Aorta (tissue), 5 donors: ENCODE data around the gene DHX30. TPM values are rescaled to one million over a fixed set of nuclear protein-coding genes. Genes with fewer than 3 reads are reported as not detected.

Source experiments
- ATAC-seq: fragments of 200-7000 bp; cut with Tn5 transposase; one replicate; pipeline ENCODE4 v1.9.1; 2022; ENCODE audit warnings: moderate library complexity; ENCODE audit not compliant: low FRiP score
- DNase-seq, 2 donors: peaks; one replicate each; pipeline ENCODE4 v3.0.0-alpha.2; 2020
- H3K27ac ChIP-seq, 2 donors: one replicate each; pipeline ENCODE4 v1.5.1; 2013; ENCODE audit warnings: low read length in 2 of 2, mild to moderate bottlenecking in 2 of 2, moderate library complexity in 2 of 2, control low read depth in 1 of 2, inconsistent platforms in 1 of 2, low read depth in 1 of 2
- H3K27me3 ChIP-seq, 2 donors: one replicate each; pipeline ENCODE4 v1.6.1; 2013; ENCODE audit warnings: control low read depth in 1 of 2, low read length in 1 of 2, mild to moderate bottlenecking in 1 of 2, moderate library complexity in 1 of 2; ENCODE audit not compliant: insufficient read depth in 2 of 2, control insufficient read depth in 1 of 2
- H3K36me3 ChIP-seq, 2 donors: one replicate each; pipeline ENCODE4 v1.6.1; 2013; ENCODE audit warnings: control low read depth in 1 of 2, low read length in 1 of 2, mild to moderate bottlenecking in 1 of 2; ENCODE audit not compliant: insufficient read depth in 2 of 2, control insufficient read depth in 1 of 2
- H3K4me1 ChIP-seq, 2 donors: one replicate each; pipeline ENCODE4 v1.6.1; 2013; ENCODE audit warnings: low read length in 2 of 2, control low read depth in 1 of 2, mild to moderate bottlenecking in 1 of 2, moderate library complexity in 1 of 2; ENCODE audit not compliant: insufficient read depth in 2 of 2, control insufficient read depth in 1 of 2
- H3K4me3 ChIP-seq, 2 donors: one replicate each; pipeline ENCODE4 v1.5.1; 2013; ENCODE audit warnings: low read length in 2 of 2, control low read depth in 1 of 2, mild to moderate bottlenecking in 1 of 2
- H3K9me3 ChIP-seq: one replicate; pipeline ENCODE4 v1.6.1; 2013; ENCODE audit warnings: mild to moderate bottlenecking, low read length; ENCODE audit not compliant: control insufficient read depth
- WGBS, 2 donors: extraction: QIAGEN DNeasy Blood & Tissue Kit; methylation state at CpG; one replicate each; pipeline ENCODE4 v1.1.7; 2013; 5-methylcytosine and 5-hydroxymethylcytosine counted together
- intact Hi-C, 2 donors: fragments of 100-400 bp; cut with DNase I; formaldehyde crosslinking; loops; one replicate each; pipeline versions ENCODE4 v1.14.2 to v1.15.0; 2022
- microRNA-seq, 2 donors: library from miRNA; unstranded; fragments of <30 nt; microRNA quantifications; one replicate each; pipeline ENCODE4 v1.2.0, GENCODE V29; 2020
- polyA plus RNA-seq, 2 donors: library from polyadenylated mRNA; stranded (reverse); fragments of 200-250 nt; gene quantifications; one replicate each; pipeline ENCODE4 v1.2.3, GENCODE V29; 2013
- total RNA-seq, 2 donors: library from RNA; stranded (reverse); fragmentation: NEBNext Ultra II Directional; extraction: Animal tissue kit (Norgen Biotek cat#: 25700); gene quantifications; one replicate each; pipeline ENCODE4 v1.2.1, GENCODE V29; 2021
- donor health status: healthy with polysubstance abuse.
- donor health status: Bipolar disorder and iron deficiency.
- donor health status: DM: no; HTN: no; CAD: no.
- donor health status: DM: no; HTN: no; CAD: no.
- donor health status: DM: yes; HTN: yes; CAD: no.

Gene DHX30
- total and polyA plus RNA-seq, 4 donors = 12.8 to 54.2 (median 50.6) TPM

- Histone ChIP-seq H3K27me3 (no peaks in the 10 kb centered on the region), H3K4me3 (no peak overlapping the region), H3K27ac (peak overlapping the region in 1 of 2 donors; percentile 66), H3K36me3 (peaks cover 0 to 3% of the 10 kb centered on the region in 2 donors), H3K4me1 (no peaks in the 10 kb centered on the region), H3K9me3 (no peaks in the 10 kb centered on the region)
- 24 to 35% methylated on average over 15 of the region's 15 CpGs for WGBS, 2 donors
- intact Hi-C loops = no loop called here
- ATAC-seq (no peak), DNase-seq (no peak)
These were observed 89.5 kb downstream of the DHX30 start for GRCh38 chr3:47892286-47893040.

DNA sequence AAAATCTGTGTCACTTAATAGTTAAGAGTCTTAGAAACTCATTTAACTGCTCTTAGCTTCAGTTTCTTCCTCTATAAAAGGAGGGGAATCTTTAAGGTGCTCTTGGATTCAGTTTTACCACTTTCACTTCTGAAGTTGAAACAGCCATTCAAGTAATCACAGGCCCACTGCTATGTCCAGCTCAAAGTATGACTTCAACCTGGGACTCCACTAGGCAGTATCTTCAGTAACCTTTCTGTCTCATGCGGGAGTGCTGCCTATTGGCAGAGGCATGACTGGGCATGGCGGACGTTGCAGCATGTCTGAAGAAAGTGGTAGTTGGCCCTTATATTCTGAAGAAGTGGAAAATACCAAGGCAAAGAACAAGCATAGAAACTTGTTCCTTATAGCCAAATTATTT is 92.3 kb downstream of the DHX30 start:
- H3K27me3 ChIP-seq = no peaks in the 10 kb centered on the region
- no peak overlapping the region for H3K4me3 ChIP-seq
- no peak overlapping the region for H3K27ac ChIP-seq
- H3K4me1 ChIP-seq = no peaks in the 10 kb centered on the region
- DNase-seq (no peak), ATAC-seq (no peak)
- no peaks in the 10 kb centered on the region for H3K9me3 ChIP-seq
- peaks cover 0 to 3% of the 10 kb centered on the region in 2 donors for H3K36me3 ChIP-seq
- intact Hi-C loops = loop anchor here in 1 of 2 donors (5.0 kb wide), 1 partner anchor 97 kb away; no protein-coding TSS in a partner anchor
- 69% methylated on average over 3 of the region's 3 CpGs for WGBS, 2 donors

DNA sequence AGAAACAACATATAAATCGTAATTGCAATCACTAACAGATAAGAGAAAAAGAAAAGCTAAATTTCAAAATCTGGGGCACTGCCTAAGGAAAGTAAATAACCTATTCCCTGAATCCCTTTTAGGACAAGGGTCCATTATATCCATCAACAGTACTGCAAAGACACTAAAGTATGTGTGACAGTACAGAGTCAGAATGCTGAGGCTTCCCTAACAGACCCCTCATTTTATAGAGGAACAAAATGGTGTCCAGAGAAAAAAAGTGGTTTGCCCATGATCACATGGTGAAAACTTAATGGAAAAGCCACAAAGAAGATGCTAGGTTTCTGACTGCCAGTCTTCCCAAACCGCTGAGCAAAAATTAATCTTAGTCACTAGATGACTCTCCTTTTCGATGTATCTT is 93.8 kb downstream of the DHX30 start:
- H3K9me3 ChIP-seq = no peaks in the 10 kb centered on the region
- H3K36me3 ChIP-seq = peaks cover 0 to 5% of the 10 kb centered on the region in 2 donors
- intact Hi-C loops = loop anchor here in 1 of 2 donors (5.0 kb wide), 1 partner anchor 96 kb away; no protein-coding TSS in a partner anchor
- H3K27ac ChIP-seq = no peak overlapping the region
- H3K27me3 ChIP-seq = no peaks in the 10 kb centered on the region
- no peak overlapping the region for H3K4me3 ChIP-seq
- DNase-seq (no peak), ATAC-seq (no peak)
- H3K4me1 ChIP-seq = peaks cover 2% of the 10 kb centered on the region in 2 donors
- 87 to 93% methylated on average over 3 of the region's 3 CpGs for WGBS, 2 donors

GRCh38 chr3:47897954-47898353 is 95.0 kb downstream of the DHX30 start:
- Histone ChIP-seq H3K9me3 (no peaks in the 10 kb centered on the region), H3K27ac (no peak overlapping the region), H3K4me3 (no peak overlapping the region), H3K4me1 (peaks cover 2% of the 10 kb centered on the region in 2 donors), H3K27me3 (no peaks in the 10 kb centered on the region), H3K36me3 (peaks cover 0 to 2% of the 10 kb centered on the region in 2 donors)
- 82 to 86% methylated on average over 3 of the region's 3 CpGs for WGBS, 2 donors
- intact Hi-C loops = loop anchor here in 1 of 2 donors (5.0 kb wide), 1 partner anchor 94 kb away; no protein-coding TSS in a partner anchor
- DNase-seq (no peak), ATAC-seq (no peak)

DNA sequence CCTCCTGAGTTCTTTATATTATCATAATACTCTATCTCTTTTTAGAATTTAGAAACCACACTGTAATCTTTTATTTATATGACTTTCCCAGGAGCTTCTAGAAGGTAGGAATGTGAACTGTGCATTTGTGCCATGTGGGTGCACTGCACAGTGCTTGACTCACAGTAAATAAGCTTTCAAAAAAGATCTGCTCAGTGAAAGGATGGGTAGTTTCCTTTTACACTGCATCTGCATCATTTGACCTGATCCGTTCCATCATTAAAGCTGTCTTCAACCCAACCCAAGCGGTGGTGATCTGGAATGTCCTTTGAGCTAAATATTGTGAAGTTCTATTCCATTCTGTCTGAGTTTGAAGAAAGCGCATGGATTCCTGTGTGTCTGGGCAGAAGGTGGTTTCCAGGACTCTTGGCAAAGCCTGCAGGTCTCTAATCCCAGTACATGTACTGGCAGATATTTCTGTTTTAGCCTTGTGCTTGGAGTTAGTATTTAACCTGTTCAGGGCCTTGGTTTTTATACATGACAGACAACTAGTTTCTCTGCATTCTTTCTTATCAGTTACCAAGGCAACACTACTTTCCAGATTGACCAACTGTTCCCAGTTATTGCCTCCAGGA is 96.7 kb downstream of the DHX30 start:
- DNase-seq = no peak
- Histone ChIP-seq H3K36me3 (peaks cover 0 to 2% of the 10 kb centered on the region in 2 donors), H3K9me3 (no peaks in the 10 kb centered on the region), H3K27me3 (no peaks in the 10 kb centered on the region), H3K27ac (no peak overlapping the region), H3K4me1 (peaks cover 2% of the 10 kb centered on the region in 2 donors), H3K4me3 (no peak overlapping the region)
- intact Hi-C loops = loop anchor here in 1 of 2 donors (5.0 kb wide), 1 partner anchor 93 kb away; no protein-coding TSS in a partner anchor
- ATAC-seq = no peak
- 12 to 13% methylated on average over 3 of the region's 3 CpGs for WGBS, 2 donors

Small RNA genes lying within 50 kb of the gene (microRNA-seq; reads per million reads assigned to microRNA genes)
- gene MIR1226 = 10.9 to 39.9 reads per million in 2 donors

Other genes starting within 250 kb of the DHX30 start
- gene CSPG5, start 224.3 kb upstream of the DHX30 start, total RNA-seq = 1 to 10 TPM in 1 of 2 donors, under 1 TPM in 1; 0.81 to 7.0 TPM
- under 1 TPM; 0.33 to 0.50 TPM for gene CSPG5, start 224.3 kb upstream of the DHX30 start, polyA plus RNA-seq
- 10 to 100 TPM; 65.3 to 66.8 TPM for gene SMARCC1, start 21.2 kb upstream of the DHX30 start, total RNA-seq
- 10 to 100 TPM; 12.5 to 16.4 TPM for gene SMARCC1, start 21.2 kb upstream of the DHX30 start, polyA plus RNA-seq
- 100 to 1,000 TPM; 356 to 467 TPM for gene MAP4, start 213.3 kb downstream of the DHX30 start, total RNA-seq
- gene MAP4, start 213.3 kb downstream of the DHX30 start, polyA plus RNA-seq = 100 to 1,000 TPM; 110 to 177 TPM